ENCODE measurements around the gene EXT2.

DNA sequence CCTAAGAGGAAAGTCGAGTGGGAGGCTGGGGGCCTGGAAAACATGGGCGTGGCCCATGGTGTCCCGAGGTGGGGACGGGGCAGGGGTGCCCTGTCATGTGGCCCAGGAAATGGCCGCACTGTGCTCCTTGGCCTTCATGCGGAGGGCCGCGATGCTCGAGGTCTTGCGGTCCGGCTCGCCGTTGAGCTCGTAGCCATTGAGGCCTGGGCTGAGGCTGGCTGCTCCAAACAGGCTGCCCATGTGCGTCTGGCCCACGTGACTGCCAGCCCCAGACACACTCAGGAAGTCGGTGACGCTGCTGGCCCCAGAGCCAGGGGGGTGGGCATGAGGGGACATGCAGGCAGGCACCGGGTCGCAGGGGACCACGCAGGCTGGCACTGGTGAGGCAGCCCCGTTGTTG, 169.3 kb downstream of the EXT2 start:
- TF ChIP-seq, protein P1, sequence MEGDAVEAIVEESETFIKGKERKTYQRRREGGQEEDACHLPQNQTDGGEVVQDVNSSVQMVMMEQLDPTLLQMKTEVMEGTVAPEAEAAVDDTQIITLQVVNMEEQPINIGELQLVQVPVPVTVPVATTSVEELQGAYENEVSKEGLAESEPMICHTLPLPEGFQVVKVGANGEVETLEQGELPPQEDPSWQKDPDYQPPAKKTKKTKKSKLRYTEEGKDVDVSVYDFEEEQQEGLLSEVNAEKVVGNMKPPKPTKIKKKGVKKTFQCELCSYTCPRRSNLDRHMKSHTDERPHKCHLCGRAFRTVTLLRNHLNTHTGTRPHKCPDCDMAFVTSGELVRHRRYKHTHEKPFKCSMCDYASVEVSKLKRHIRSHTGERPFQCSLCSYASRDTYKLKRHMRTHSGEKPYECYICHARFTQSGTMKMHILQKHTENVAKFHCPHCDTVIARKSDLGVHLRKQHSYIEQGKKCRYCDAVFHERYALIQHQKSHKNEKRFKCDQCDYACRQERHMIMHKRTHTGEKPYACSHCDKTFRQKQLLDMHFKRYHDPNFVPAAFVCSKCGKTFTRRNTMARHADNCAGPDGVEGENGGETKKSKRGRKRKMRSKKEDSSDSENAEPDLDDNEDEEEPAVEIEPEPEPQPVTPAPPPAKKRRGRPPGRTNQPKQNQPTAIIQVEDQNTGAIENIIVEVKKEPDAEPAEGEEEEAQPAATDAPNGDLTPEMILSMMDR (IDR thresholded peaks at IDR 0.05; ENCODE audit: low read depth, low read length, poor library complexity, severe bottlenecking), result no peak
- no peak for TF ChIP-seq EZH2phosphoT487 (IDR thresholded peaks at IDR 0.05; ENCODE audit: borderline replicate concordance, low read length)

Measured in DOHH2 (cell line).